Stimulated activated CD4-positive, alpha-beta T cell treated with anti-CD3 and anti-CD28 coated beads, TNF-alpha, amount 100 ng/mL, for 4 hours (primary cell): Measurements from ENCODE around the gene BPTF.
"Not testable (repeated sequence)": the region's sequence is repeated elsewhere in the genome, so short reads cannot be mapped to it uniquely, and the experiment has no call there.

Source experiments
- DNase-seq, 3 experiments: peaks; one replicate each; pipeline ENCODE4 v3.0.0-alpha.2; 2020; ENCODE audit warnings: low read depth in 3 of 3

BPTF gene

DNA sequence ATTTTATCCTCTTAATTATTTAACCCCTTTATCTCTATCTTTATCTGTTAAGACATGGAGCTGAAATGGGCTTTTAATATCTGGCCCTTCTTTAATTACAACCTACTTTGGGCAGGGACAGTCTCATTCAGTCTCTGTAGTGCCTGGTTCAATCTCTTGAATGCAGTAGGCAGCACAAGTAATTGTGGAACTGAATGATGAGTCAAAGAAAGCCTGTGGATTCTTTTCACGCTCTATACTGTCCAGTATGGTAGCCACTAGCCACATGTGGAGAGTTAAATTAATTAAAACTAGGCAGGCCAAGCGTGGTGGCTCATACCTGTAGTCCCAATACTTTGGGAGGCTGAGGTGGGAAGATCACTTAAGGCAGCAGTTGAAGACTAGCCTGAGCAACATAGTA lies 9.3 kb downstream of the BPTF start:
- DNase-seq = no peak

DNA sequence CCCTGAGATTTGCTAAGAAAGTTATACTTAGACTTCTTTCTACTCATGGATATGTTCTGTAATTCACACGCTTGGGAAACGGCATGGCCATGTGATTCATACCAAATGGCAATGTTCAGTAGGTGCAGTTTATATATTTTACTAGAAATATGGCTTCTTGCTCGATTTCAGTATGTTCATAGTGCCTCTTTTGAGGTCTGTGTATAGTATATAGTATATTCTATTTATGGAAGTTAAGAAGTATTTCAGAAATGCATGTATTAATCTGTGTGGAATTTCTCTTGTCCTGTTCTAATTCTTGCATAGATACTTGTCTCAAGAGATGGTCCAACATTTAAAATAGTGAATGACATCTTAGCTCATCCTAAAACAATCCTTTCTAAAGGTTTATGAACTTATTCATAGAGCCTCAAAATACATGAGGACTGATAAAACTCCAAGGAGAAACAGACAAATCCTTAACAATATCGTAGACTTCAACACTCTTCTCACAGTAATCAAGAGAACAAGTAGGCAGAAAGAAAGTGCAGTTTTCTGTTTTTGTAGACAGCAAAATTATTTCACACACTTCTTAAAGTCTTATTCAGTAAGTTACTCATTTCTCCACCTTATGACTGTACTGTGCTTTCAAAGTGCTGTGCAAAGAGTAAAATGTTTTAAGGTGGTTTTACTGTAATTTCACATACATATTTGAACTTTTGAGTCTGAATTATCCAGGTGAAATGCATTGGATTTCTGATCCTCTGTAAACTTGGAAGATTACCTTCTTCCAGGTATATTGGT lies 11.1 kb downstream of the BPTF start:
- no peak for DNase-seq

DNA sequence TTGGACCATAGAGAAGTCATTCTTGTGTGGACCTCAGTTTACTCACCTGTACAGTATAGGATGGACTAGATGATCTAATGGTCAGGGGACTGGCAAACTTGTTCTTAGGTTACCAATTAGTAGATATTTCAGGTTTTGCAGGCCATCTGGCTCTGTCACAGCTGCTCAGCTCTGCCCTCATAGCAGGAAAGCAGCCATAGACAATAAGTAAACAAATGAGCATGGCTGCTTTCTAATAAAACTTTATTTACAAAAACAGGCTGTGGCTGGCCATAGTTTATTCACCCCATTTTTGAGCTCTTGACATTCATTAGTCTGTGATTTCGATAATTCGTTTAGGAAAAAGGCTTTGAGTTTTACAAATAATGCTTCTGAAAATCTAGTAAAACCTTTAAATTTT lies 12.7 kb downstream of the BPTF start:
- DNase-seq = no peak

DNA sequence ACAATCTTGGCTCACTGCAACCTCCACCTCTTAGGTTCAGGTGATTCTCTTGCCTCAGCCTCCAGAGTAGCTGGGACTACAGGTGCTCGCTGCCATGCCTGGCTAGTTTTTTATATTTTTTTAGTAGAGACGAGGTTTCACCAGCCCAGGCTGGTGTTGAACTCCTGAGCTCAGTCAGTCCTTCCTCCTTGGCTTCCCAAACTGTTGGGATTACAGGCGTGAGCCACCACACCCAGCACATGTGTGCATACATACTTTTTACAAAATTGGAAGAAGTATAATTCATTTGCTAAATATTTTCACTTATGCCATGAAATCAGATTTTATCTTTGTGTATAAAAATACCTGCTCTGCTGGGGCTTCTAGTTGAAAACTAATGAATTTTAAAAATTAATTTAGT lies 13.2 kb downstream of the BPTF start:
- DNase-seq = no peak

DNA sequence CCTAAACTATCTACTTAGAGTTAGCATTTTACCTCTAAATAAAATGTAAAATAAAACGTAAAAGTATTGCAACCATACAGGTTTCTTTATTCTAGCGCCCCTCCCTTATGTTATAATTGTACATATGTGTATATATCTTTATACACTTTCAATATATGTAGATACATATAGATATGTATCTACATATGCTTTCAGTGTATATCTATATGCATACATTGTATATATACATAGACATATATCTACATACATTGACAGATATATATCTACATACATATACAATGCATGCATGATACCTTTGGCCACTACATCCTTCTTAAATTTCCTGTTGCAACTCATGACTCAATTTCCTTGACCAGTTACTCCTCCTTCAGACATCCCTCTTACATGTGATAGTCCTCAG lies 16.7 kb downstream of the BPTF start:
- no peak for DNase-seq

DNA sequence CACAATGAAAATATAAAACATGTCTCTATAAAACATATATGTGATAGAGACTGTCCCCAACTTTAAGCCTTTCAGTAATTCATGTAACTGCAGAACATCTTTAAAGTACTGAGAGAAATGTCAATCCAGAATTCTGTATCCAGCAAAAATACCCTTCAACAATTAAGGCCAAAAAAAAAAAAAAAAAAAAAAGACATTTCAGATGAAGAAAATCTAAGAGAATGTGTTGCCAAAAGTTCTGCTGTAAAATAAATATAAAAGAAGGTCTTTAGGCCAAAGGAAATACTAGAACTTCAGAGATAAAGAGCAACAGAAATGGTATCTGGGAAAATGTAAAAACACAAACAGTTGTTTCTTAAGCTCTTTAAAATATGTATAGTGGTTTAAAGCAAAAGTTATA lies 17.3 kb downstream of the BPTF start:
- no peak for DNase-seq

DNA sequence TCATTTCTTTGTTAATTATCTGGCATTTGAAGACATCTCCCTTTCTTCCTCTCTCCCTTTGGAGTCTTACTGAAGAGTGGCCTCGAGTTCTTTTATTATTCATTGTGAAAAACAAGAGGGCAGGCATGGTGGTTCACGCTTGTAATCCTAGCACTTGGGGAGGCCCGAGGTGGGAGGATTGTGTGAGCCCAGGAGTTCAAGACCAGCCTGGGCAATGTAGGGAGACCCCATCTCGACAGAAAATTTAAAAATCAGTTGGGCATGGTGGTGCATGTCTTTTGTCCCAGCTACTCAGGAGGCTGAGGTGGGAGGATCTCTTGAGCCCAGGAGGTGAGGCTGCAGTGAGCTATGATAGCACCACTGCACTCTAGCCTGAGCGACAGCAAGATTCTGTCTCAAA lies 20.1 kb downstream of the BPTF start:
- no peak for DNase-seq

DNA sequence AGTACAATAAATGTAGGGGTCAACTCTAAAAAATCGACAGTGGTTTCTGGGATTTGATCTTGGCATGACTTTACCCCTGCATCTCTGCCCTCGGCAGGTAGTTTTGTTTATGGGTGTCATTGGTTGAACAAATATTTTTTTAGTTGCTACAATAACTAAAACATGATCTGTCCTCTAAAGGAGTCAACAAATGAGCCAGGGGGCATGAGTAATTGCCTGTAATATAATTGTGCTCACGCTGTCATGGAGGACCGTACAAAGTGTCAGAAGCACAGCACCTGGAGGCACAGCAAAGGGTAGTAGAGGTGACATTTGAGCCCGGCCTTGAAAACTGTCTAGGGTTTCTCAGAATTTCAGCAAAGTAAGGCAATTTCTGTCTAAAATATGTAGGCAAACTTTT lies 22.9 kb downstream of the BPTF start:
- DNase-seq = not testable (repeated sequence)

DNA sequence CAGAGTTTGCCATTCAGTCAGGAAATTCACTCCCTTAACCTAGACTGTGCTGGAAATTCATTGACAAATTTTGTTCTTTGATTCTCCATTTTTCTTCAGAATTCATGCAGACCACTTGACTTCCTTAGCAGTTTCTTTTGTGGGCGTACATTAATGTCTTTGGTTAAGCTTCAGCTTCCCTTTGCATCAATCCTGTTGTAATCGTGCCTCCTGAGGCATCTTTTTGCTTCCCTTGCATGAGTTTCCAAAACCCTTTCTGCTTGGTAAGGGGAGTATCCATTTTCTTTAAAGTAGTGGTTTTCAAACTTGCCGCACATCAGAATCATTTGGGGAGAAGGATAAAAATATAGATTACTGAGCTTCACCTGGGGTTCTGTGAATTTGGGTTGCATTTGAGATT lies 23.5 kb downstream of the BPTF start:
- DNase-seq = not testable (repeated sequence)

DNA sequence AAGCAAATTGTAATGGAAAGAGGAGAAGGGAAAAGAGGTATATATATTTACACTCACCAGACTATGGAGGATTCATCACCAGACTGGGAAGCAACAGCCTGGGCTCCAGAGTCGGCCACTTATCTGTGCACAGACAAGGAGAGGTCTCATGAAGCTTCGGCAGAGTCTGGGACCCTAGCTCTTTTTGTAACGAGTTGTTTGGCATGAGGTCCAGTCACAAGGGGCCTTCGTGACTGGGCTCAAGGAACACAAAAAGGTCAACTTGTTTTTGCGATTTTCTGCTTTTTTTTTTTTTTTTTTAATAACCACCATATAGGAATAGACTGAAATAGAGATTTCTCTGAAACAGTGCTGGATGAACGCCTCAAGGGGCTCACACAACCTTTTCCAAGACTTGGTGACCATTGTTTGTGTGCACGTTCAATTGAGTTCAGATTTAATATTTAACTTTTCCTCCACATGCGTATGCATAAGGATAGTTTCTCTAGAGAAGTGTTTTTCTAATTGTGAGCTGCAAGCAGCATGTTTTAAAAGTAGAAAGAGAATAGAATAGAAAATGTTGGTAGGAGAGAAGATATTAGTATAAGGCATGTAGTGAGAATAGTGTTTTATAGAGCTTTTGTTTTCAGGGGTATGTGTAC lies 25.8 kb downstream of the BPTF start:
- DNase-seq = no peak

DNA sequence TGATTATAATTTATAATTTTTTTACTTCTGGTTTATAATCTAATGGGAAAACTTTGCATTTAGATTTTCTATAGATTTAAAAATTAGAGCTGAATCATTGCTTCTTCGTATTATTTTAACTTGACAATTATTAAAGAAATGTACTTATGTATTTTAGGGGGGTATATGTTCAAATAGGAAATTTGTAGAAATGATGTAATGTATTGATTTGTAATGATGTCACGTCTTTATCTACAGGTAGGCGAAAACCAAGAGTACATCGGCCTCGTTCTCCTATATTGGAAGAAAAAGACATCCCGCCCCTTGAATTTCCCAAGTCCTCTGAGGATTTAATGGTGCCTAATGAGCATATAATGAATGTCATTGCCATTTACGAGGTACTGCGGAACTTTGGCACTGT lies 28.4 kb downstream of the BPTF start:
- no peak for DNase-seq

DNA sequence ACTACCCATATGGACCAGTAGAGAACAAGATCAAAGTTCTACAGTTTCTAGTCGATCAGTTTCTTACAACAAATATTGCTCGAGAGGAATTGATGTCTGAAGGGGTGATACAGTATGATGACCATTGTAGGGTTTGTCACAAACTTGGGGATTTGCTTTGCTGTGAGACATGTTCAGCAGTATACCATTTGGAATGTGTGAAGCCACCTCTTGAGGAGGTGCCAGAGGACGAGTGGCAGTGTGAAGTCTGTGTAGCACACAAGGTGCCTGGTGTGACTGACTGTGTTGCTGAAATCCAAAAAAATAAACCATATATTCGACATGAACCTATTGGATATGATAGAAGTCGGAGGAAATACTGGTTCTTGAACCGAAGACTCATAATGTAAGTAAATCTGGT lies 29.1 kb downstream of the BPTF start:
- no peak for DNase-seq

DNA sequence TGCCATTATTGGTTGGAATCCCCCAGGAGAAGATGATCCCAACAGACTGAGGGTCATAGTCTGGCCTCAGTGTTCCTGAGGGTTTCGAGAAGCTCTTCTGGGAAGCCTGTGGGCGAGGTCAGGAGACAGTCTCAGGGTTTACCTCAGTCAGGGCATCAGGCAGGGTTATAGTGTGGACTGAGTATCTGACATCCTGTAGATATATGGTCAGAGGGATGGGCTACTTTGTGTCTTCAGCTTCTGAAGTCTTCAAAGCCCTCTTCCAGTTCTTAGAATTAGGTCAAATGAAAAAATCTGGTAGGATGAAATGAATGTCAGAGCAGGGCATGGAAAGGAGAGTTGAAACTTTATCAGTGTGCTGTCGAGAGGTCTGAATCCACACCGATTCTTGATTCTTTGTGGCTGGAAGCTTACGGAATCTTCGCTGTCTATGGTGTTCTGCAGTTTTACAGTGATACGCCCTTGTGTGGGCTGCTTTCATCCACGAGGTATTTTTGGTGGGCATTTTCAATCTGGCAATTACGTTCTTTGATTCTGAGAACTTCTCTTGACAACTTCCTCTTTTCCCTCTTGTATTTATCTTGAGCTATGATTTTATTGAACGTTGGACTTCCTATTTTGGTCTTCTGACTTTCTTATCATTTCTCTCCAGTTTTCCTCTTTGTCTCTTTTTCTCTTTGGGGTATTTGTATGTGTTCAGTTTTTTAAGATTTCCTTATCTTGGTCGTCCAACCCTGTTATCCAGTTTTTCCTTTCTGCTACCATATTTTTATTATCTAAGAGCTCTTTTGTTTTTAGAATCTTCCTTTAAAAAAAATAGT lies 30.4 kb downstream of the BPTF start:
- DNase-seq = no peak

DNA sequence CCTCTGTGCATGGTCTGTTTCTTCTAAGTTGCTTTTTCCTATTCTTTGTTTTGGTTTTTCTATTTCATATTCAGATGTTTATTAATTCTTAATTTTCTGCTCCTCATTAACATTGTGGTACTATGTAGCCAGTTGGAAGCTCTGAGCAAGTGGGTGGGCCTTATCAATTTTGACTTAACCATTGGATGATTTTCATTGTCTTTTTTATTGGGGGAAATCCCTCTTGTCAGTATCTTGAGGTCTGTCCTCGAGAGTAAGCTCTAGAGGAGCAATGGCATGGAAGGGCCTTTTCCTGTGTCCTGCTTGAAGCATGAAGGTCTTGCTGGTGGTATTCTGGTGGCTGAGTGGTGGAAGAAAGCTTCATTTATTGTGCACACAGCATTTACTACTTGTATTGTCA lies 31.1 kb downstream of the BPTF start:
- not testable (repeated sequence) for DNase-seq

DNA sequence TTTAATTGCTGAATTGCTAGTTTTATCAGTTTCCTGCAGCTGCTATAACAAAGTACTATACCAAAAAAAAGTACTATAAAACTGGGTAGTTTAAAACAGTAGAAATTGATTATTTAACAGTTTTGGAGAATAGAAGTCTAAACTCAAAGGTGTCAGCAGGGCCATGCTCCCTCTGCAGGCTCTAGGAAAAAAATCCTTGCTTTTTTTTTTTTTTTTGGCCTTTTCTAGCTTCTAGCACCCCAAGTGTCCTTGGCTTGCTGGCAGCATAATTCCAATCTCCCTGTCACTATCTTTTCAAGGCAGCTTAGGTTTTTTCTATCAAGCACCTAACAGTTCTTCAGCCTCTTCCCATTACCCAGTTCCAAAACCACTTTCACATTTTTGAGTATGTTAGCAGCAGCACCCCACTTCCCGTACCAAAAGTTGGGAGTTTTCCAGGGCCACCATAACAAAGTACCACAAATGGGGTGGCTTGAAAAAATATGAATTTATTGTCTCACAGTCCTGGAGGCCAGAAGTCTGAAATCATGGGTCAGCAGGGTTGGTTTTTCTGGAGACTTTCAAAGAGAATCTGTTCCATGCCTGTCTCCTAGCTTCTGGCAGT lies 37.4 kb downstream of the BPTF start:
- DNase-seq = no peak

DNA sequence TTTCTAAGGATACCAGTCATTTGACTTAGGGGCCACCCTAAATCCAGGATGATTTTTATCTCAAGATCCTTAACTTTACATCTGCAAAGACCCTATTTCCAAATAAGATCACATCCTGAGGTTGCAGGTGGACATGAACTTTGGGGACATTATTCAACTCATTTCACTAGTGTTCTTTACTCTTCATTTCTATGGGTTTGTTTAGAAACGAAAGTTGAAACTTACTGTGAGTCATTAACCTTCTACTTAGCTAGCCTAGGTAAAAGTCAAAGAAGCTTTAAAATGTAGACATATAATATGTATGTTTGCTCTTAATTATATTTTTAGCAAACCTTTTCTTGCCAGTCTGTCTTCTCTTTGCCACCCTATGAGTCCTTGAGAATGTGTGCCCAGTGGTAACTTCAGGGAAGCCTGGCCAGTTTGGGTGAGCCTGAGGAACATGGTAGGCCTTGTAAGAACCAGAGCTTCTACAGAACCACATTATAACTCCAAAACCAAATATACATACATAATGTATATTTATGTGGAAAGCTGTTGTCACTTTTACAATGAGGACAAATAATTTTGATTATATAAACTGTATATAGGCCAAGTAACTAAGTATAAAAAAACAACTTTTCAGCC lies 38.4 kb downstream of the BPTF start:
- DNase-seq = no peak

DNA sequence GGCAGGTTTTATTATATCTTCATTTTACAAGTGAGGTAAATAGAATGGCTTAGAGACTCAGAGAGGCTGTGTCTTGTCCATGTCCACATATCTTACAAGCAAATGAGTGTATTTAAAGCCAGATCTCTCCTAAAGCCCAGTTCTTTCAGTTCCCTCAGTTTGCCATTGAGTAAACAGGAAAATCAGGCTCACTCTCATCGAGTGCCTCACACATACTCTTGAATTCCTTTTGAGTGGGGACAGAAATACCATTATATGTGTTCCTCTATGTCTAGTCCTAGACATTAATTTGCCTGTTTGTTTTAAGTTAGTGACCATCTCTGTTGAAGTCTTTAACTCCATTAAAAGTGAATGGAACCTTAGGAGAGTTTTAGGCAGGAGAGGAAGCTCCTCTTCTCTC lies 40.1 kb downstream of the BPTF start:
- DNase-seq = no peak

DNA sequence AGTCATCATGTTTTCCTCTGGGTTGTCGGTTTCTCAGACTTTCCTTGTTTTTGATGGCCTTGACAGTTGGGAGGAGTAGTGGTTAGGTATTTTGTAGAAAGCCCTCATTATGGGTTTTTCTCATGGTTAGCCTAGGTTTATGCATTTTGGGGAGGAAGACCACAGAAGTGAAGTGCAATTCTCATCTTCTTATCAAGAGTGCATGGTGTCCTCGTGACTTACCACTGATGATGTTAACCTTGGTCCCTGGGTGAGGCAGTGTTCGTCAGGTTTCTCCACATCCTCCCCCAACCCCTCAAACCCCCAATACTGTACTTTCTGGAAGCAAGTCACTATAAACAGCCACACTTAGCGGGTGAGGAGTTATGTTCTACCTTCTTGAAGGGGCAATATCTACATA lies 42.3 kb downstream of the BPTF start:
- no peak for DNase-seq

DNA sequence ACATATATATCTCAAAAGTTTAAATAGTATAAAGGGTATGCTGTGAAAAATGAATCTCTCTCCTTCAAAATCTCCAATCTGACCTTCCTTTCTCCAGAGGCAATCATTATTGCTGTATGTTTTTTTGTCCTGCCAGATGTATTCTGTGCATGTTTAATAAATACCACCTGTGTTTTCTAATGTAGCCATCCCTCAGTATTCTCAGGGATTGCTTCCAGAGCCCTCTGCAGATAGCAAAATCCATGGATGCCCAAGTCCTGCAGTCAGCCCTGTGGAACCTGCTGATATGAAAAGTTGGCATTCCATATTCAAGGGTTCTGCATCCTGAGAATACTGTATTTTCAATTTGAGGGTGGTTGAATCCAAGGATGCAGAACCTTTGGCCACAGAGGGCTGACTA lies 42.9 kb downstream of the BPTF start:
- DNase-seq = no peak

DNA sequence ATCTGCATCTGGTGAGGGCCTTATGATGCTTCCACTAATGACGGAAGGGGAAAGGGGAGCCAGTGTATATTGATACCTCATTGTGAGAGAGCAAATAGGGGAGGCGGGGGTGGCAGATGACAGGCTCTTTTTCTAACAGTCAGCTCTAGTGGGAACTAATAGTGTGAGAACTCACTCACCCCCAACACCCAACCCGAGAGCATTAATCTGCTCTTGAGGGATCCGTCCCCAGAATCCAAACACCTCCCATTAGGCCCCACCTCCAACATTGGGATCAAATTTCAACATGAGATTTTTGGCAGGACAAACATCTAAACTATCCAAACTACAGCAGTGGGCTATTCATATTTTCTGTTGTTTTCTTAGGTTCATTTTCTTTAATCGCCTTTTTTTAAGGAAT lies 54.4 kb downstream of the BPTF start:
- no peak for DNase-seq

DNA sequence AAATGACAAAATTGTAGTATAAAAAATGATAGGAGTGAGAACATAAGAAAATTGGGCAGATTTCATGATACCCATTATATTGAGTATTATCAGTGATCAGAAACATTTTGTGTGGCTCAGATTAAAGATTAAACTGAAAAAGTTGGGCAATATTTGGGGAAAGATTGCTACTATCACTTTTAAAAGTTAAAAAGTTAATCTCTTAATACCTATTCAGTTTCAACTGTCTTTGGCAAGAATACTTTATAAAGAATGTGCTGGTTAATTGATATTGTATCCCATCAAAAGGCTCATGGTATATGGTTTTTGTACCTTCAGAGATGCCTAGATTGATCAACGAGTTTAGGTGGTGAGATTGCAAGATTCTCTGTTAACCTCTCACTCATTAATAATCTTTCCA lies 55.8 kb downstream of the BPTF start:
- no peak for DNase-seq

DNA sequence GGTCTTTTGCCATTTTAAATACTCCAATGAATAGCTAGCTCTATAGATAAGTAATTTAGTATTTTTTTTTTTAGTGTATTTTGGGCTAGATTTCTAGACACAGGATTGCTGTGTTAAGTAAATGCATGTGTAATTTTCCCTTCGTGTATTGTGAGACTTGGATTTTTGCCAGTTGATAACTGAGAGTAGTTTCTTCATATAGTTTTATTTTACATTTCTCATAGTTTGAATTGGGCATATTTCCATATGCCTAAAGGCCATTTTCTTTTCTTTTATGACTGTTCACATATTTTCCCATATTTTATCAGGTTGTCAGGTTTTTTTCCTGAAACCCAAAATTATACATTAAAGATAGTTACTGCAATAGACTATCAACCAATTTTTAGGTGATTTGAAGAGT lies 59.4 kb downstream of the BPTF start:
- no peak for DNase-seq
